ENCODE measurements around the gene PRKAB1.

DNA sequence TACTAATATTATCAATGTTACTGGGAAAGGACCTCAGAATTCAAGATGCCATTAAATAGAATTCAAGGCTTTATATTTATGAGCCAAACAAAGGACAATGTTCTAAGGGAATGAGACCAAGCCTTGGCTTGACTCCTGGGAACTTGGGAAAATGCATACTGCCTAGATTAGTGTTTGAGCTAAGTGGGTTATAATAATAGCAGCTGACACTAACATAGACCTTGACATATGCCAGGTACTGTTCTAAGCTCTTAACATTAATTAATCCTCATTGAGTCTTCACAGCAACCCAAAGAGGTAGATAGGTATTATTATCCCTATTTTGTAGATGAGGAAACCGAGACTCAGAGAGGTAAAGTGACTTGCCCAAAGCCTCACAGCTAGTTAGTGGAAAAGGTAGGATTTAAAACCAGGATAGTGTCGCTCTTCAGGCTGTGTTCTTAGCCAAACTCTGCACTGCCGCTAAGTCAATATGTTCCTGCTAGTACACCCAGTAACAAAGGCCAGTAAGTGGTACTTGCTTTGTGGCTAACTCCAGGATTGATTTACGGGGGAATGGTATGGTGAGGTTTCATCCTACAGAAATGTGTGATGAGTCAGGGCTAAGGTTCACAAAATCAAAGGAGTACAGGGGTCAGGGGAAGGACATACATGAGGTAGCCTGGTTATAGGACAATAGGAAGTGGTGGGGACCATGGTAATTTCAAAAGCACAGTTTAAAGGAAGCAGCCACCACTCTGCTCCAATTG, 35.8 kb upstream of the PRKAB1 start:
- TF ChIP-seq, protein P1, sequence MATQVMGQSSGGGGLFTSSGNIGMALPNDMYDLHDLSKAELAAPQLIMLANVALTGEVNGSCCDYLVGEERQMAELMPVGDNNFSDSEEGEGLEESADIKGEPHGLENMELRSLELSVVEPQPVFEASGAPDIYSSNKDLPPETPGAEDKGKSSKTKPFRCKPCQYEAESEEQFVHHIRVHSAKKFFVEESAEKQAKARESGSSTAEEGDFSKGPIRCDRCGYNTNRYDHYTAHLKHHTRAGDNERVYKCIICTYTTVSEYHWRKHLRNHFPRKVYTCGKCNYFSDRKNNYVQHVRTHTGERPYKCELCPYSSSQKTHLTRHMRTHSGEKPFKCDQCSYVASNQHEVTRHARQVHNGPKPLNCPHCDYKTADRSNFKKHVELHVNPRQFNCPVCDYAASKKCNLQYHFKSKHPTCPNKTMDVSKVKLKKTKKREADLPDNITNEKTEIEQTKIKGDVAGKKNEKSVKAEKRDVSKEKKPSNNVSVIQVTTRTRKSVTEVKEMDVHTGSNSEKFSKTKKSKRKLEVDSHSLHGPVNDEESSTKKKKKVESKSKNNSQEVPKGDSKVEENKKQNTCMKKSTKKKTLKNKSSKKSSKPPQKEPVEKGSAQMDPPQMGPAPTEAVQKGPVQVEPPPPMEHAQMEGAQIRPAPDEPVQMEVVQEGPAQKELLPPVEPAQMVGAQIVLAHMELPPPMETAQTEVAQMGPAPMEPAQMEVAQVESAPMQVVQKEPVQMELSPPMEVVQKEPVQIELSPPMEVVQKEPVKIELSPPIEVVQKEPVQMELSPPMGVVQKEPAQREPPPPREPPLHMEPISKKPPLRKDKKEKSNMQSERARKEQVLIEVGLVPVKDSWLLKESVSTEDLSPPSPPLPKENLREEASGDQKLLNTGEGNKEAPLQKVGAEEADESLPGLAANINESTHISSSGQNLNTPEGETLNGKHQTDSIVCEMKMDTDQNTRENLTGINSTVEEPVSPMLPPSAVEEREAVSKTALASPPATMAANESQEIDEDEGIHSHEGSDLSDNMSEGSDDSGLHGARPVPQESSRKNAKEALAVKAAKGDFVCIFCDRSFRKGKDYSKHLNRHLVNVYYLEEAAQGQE (IDR thresholded peaks at IDR 0.05; ENCODE audit: insufficient read depth in 1 of 2, low read depth in 2 of 2, low read length in 2 of 2), result no peak
- TF ChIP-seq POLR2AphosphoS5 (IDR thresholded peaks at IDR 0.05; ENCODE audit: low read depth, low read length) (no peak), SIN3A (IDR thresholded peaks at IDR 0.05; ENCODE audit: borderline replicate concordance, insufficient read depth, low read length) (no peak)

Measured in PFSK-1 (cell line).